LoVo (cell line): ENCODE results near the gene MRM2.
"Not testable (repeated sequence)": the region's sequence is repeated elsewhere in the genome, so short reads cannot be mapped to it uniquely, and the experiment has no call there.

Experiments
- DNase-seq: peaks from one replicate; pipeline ENCODE4 v3.0.0-alpha.2; 2016; ENCODE audit warnings: low spot score

Gene MRM2

GRCh38 chr7:2241580-2242540 is at the start of gene MRM2, which contains the start of gene NUDT1:
Gene MRM2, minus strand, starts transcription at chr7:2242205. Its CDS starts 36 bp downstream, at chr7:2242169.
Gene NUDT1, plus strand, starts transcription at chr7:2242226. Its CDS starts 2,349 bp downstream, at chr7:2244575.
- peak; percentile 95 for DNase-seq

GRCh38 chr7:2290877-2291276 is 48.9 kb upstream of the MRM2 start:
- DNase-seq, result no peak

- DNase-seq, result no peak
Observed at GRCh38 chr7:2289621-2290020, 47.6 kb upstream of the MRM2 start.

- DNase-seq, result no peak
Observed at GRCh38 chr7:2289111-2289586, 47.1 kb upstream of the MRM2 start.

GRCh38 chr7:2288503-2288902 is 46.5 kb upstream of the MRM2 start:
- DNase-seq, result no peak

GRCh38 chr7:2287745-2288144 is 45.7 kb upstream of the MRM2 start:
- DNase-seq, result no peak

GRCh38 chr7:2283074-2283473 is 41.1 kb upstream of the MRM2 start:
- DNase-seq, result no peak

GRCh38 chr7:2282185-2282751 is 40.3 kb upstream of the MRM2 start:
- no peak for DNase-seq

GRCh38 chr7:2281541-2281940 is 39.5 kb upstream of the MRM2 start:
- no peak for DNase-seq

GRCh38 chr7:2280424-2280823 is 38.4 kb upstream of the MRM2 start:
- no peak for DNase-seq

- DNase-seq, result no peak
Observed at GRCh38 chr7:2279896-2280295, 37.9 kb upstream of the MRM2 start.

- DNase-seq, result no peak
Observed at GRCh38 chr7:2278026-2278425, 36.0 kb upstream of the MRM2 start.

- DNase-seq, result no peak
Observed at GRCh38 chr7:2276107-2276506, 34.1 kb upstream of the MRM2 start.

- DNase-seq, result no peak
Observed at GRCh38 chr7:2275101-2275500, 33.1 kb upstream of the MRM2 start.

GRCh38 chr7:2274666-2275065 is 32.7 kb upstream of the MRM2 start:
- no peak for DNase-seq

- no peak for DNase-seq
Observed at GRCh38 chr7:2273866-2274265, 31.9 kb upstream of the MRM2 start.

GRCh38 chr7:2272031-2272430 is 30.0 kb upstream of the MRM2 start:
- DNase-seq, result no peak

- no peak for DNase-seq
Observed at GRCh38 chr7:2271273-2272026, 29.4 kb upstream of the MRM2 start.

GRCh38 chr7:2270495-2270894 is 28.5 kb upstream of the MRM2 start:
- DNase-seq, result no peak

- DNase-seq, result no peak
Observed at GRCh38 chr7:2269991-2270460, 28.0 kb upstream of the MRM2 start.

- DNase-seq, result not testable (repeated sequence)
Observed at GRCh38 chr7:2269089-2269990, 27.3 kb upstream of the MRM2 start.
